GM21390 (cell line): ENCODE data around the gene KATNIP.

Experiments used
- ATAC-seq: cut with Tn5 transposase; IDR thresholded peaks from one replicate; pipeline ENCODE4 v1.9.1; 2021; ENCODE audit not compliant: unreplicated experiment

KATNIP gene

DNA sequence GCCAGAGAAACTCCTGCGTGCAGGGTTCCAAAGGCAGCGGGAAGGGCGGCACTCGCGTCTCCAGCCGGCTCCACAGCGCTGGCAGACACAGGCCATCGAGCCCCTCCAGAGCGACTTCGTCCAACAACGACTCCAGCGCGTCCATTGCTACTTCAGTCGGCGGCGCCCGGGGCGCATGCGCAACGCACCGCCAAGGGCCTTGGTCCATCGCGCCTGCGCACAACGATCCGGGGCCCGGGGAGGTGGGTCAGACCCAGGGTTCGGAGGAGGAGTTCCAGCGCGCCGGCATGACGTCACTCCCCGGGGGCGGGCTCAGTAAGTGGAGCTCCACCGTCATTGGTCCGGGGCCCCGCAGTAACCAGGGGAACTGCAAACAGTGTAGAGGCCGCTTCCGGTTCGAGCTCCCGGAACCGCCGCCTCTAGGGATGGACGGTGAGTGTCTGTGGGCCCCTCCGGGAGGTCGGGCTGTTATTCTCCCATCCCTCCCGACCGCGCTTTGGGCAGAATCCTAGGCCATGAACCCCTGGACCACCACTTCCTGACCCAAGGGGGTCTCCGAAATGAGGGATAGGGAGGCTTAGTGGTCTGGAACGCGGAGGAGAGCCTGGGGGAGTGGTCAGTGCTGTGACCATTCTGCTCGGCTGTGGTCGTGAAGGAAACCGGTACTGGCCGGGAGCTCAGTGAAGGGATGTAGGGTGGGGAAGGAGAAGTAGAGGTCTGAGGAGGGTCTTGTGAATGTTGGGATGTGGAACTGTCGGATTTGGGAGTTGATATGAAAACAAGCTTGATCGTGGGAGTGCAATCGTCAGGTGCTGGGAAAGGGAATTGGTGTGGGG is at the start of gene KATNIP, which contains the start of gene GTF3C1:
Gene KATNIP (plus strand): TSS at position 399 of the 836 bp plus-strand sequence. CDS start 27 bp downstream, at position 426.
Gene GTF3C1 (minus strand): TSS at position 168 of the 836 bp plus-strand sequence. CDS start 23 bp downstream, at position 145.
- peak; percentile 97 for ATAC-seq

DNA sequence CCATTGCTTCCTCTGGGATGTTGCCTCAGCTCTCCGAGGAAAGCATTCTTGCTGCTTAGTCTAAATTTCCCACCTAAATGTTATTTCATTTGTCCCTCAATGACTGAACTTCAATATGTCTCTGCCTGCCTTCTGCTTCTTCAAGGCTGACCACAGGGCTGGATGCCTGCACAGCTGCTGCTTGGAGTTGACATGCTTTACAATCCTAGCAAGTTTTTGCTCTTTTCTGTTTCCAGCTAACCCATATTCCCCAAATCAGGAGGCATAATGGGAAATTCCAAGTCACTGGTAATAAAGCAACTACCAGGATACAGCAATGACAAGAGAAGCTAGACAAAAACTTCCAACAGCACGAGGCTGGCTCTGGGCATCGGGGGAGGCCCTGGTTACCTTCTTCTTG is 49.1 kb upstream of the KATNIP start:
- ATAC-seq, result no peak

DNA sequence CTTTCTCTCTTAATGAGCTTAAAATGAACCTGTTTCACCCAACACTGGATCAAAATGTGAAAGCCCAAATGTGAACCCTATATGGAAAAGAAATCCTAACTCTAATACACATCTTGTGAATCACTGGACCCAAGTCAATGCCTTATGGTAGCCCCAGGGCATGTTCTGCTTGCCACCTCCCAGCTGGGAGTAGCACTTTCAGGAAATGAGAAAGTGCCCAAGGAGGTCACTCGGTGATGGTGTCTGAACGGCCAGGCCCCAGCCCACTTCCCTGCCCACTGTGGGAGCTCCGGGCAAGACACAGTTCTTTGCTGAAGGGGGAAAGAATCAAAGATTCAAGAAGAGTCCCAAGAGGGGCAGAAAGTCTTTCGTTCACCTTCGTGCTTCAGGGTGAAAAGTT is 46.3 kb upstream of the KATNIP start:
- ATAC-seq, result no peak

DNA sequence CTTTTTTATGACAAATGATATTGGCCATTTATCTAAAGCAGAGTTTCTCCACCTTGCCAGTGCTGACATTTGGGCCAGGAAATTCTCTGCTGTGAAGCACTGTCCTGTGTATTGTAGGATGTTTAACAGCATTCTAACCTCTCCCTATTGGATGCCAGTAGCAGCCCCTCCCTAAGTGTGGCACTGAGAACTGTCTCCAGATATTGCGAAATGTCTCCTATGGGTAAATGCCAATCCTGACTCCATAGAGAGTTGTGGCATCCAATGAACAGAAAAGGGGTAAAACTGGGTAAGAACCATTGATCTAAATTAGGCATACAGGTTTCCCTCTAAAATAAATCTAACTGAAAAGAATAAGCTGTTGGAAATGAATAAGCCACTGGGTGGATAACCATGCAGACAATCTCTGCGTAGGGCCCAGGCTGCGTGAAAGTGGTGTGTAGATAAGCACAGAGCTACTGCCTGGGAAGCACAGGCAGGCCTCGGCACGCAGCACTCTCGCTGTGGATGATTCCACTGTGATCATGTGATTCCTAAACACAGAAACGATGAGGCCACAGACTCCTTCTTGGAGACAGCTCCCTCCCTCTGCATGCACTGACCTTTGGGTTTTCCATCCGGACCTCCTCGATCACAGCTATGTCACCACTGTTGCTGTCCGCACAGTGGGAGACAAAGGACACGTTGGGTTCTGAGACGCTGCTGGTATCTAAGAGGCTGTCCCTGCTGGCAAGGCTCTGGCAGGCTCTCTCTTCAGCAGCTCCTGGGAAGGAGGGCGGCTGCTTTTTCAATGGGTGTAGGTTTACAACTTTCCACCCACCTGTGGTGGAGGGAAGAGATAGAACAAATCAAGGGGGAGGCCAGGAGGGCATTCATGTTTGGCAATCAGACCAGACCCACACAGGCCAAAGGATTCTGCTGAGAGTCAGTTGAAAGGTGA is 44.4 kb upstream of the KATNIP start:
- ATAC-seq, result no peak

DNA sequence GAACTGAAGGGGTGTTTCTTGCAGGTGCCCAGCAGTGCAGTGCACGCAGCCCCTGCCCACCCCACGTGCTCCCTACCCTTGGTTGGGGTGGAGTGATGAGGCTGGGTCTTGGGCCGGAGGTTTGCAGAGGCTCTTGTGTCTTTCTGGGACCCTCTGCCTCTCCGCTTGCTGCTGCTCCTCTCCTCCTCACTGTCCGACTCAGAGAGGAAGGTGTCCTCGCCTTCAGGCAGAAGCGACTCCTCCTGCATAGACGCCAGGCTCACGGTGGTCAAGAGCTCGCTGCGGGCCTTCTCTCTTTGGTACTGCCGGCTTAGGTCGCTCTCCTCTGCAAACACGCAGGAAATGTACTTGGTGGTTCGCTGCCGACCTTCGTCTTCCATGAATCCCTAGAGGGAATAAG is 43.2 kb upstream of the KATNIP start:
- ATAC-seq, result no peak

DNA sequence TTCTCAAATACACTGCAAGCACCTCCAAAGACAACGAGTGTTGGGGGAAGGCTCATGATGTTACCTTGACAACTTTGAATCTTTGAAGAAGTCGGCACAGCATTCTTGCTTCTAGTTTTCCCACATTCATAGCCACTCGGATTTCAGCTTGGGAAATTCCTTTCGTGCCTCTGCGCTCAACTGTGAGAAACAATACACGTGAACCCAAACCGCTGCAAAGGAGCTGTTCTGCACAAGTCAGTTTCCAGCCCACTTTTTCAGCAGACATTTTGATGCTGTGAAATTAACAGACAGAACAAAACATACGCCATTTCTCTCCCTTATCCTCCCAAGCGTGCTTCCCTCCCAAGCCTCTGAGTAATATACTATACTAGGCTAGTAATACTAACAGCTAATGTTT is 41.5 kb upstream of the KATNIP start:
- ATAC-seq, result no peak

DNA sequence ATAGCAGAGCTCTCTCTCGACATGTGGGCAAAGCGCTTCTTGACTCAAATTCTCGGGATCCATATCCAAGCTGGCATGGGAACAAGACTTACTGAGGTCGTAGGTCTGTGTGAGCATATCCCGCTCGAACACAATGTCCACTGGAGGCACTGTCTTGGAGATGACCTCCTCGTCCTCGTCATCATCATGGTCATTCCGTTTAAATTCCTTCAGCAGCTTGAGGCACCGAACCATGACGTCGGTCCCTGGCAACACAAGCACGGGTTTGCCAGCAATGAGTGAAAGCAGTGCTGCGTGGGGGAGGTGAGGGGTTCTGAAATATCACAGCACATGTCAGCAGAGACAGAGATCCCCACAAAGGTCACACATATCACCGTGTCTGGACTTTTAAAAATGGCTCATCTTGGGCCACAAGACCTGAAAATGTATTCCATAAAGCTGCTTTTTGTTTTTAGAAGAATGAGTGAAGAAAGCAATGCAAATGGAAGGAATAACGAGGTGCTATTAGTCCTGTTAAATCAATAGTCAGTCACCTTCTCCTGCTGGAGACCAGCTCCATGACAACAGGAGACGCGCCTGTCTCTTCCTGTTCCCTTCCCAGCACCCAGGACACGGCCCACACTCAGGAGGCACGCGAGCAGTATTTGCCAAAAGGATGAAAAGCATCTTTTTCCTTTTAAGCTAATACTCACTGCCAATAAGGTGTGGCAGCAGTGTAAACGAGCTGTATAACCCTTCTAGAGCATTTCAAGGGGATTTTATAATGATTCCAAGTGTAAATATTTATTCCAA is 38.1 kb upstream of the KATNIP start:
- ATAC-seq, result no peak

DNA sequence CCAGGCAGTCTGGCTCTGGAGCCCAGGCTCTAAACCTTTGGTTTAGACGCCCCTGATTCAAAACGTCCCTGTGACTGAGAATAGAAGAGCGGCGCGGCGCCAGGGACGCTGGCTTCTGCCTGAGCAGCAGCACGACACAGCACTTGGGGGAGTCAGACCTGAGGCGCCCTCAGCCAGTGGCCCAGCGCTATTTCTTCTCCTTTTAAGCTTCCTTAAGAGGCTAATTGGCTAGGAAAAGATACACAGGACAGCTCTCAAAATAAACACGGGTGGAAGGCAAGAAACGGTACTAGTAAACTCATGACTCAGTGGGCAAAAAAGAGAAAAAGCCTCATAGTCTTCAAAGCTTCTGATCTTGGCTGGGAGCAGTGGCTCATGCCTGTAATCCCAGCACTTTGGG is 35.1 kb upstream of the KATNIP start:
- ATAC-seq, result no peak

DNA sequence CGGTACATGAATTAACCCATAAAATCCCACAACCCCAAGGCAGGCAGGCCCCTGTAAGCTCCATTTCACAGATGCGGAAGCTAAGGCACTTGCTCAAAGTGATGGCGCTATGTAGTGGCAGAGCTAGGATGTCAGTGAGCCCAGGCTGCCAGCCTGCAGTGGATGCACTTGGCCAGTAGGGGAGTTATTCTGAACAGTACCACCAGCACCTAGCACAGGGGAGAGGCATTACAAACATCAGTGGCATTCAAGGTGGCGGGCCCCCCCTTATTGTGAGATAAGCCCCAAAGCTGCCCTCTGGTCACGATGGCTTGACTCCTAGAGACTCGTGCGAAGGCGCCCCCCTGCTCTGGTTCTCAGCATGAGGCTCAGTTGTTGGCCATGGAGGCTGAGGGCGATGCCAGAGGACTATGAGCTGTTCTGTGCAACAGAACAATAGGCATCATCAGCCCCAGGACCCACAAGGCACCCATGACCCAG is 34.0 kb upstream of the KATNIP start:
- ATAC-seq, result no peak

DNA sequence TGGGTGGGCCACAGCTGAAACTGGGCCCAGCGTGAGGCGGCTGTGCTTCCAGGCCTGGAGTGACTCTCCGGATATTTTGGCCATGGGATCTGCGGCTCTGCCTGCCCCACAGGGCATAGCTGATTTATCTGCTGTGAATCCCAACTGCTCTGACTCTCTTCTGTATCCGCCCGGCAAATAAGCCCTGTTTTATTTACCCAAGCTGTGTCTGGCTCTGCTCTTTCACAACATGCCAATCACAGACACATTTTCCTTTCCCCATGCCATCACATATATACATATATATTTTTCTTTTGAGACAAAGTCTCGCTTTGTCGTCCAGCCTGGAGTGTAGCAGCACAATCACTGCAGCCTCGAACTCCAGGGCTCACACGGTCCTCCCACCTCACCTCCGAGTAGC is 33.6 kb upstream of the KATNIP start:
- no peak for ATAC-seq

DNA sequence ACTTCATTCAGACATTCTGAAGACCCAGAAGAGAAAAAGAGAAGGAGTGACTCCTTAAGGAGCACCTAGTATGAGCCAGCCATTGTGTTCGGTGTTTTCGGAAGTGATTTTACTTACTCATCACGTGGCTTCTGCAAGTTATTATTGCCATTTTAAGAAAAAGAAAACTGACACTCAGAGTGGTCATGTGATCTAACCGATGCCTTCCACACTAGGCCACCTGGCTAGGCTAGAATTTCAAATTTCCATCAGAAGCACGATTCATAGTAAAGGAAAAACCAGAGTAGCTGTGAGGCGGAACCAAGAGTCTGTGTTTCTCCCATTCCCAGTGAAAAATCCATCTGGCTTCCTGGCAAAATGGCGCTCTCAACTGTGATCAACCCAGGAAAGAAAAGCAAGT is 32.3 kb upstream of the KATNIP start:
- ATAC-seq, result no peak

DNA sequence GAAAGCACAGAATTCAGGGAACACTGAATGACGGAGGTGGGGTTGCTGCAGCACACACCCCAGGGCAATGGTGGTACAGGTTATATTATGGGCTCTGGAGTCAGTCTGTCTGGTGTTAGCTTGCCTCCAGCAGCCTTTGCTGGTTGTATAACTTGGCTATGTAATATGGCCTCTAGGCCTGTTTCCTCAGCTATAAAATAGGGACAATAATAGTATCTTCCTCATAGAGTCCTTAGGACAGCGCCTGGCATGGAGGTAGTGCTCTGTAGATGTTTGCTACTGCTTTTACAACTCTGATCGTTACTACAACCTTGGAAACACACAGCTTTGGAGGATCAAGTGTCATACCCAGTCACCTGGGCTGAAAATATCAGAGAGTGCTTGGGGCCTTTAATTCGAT is 31.7 kb upstream of the KATNIP start:
- no peak for ATAC-seq

DNA sequence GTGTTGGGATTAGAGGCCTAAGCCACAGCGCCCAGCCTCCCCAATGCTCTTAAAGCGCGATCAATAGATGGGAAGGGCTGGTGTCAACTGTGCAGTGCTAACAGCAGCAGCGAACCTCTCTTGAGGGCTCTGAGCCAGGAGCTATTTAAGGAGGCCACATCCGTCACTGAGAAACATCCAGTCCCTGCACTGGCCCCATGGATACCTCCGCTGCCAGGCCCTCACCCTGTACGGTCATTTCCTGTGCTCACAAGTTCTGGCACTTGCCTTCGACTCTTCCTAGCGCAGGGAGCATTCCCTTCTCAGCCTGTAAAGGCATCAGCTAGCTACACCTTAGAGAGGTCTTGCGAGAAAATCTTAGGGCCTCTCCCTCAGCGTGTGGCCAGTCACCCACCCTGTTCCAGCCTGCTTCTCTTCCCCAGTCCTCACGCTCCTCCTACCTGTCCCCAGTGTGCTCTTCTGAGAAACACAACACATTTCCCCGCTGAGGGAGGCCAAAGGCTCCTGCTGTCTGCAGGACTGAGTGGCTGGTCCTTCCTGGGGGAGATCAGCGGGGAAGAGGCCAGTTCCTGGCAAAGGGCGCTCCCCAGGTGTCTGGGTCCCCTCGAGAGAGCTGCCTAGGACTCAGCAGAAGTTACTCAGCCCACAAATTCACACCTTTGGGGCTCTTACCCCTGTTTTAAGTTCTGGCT is 28.8 kb upstream of the KATNIP start:
- no peak for ATAC-seq

DNA sequence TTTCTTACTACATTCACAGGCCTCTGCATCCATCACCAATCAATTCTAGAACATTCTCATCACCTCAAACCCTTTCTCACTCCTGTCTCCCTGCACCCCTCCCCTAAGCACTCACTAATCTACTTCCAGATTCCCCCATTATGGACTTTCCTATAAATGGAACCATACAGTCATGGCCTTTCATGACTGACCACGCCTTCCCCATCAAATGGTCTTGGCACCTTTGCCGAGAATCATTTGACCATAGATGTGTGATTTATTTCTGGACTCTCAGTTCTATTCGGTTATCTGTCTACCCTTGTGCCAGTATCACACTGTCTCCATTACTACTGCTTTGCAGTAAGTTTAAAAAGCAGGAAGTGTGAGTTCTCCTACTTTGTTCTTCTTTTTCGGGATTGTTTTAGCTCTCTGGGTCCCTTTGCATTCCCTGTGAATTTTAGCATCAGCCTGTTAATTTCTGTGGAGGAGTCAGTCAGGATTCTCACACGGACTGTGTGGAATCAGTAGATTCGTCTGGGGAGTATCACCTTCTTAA is 27.7 kb upstream of the KATNIP start:
- ATAC-seq, result no peak

DNA sequence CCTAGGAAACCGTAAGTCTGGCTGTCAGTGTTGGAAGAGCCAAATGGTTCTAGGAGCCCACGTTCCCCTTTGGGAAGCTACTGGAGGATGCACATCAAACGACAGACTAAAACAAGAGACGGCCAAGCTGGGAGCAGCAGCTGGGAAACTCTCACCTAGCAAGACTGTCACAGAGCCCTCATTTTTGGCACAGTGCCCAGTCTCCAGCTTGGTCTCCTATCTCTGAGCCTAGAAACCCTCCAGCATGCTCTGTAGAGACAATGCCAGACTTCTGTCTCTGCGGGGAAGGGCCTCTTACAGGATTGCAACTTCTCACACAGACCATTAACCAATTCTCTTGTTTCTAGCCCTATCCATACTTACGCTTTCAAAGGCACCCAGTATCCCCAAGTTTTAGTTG is 23.8 kb upstream of the KATNIP start:
- no peak for ATAC-seq

DNA sequence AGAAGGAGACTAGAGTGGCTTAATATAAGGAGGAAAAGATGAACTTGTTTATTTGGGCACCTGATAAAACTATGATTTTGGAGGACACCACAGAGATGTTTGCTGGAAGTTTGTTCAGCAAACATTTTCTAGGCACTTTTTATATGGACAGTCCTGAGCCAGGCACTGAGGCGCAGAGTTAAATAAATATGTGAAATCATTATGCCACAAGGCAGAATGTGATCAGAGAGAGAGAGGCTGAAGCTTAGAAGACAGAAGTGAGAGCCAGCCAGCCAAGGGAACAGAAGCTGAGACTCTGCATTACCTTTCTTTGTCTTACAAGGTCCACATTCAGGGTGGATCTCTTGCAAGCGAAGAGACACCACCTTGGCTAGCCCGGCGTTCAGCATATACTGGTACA is 21.6 kb upstream of the KATNIP start:
- ATAC-seq, result no peak

DNA sequence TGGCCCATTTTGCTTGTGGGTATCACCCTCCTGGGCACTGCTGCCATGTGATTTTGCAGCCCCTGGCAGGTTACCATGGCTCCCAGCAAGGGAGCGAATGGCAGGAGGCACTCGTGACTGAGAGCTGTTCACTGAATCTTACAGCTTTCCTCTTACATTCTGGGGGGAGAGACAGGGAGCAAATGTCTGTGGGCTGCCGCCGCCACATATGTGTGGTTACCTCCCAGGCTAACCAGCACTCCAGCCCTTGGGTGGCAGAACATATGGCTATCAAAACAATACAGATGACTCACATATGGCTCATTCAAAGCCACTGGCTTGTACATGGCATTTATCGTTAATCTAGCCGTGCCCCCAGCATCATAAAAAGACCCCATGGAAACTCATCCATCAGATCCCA is 20.0 kb upstream of the KATNIP start:
- ATAC-seq, result no peak

DNA sequence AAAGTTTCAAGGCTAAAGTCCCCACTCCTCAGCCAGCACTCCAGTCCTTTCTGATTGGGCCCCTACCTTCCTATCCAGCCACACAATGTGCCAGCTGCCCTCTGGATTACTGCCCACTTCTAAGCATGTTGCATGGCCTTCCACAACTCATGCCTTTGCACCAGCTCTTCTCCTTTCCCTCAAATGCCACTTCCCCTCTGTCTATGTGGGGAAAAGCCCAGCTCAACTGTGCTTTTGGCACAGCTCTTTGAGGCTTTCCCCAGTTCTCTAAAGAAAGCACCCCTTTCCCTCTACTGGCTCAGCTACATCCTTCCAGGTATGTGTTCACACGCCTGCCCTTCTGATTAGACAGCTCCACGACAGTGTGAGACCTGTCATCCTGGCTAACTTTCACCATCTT is 18.8 kb upstream of the KATNIP start:
- ATAC-seq, result no peak

DNA sequence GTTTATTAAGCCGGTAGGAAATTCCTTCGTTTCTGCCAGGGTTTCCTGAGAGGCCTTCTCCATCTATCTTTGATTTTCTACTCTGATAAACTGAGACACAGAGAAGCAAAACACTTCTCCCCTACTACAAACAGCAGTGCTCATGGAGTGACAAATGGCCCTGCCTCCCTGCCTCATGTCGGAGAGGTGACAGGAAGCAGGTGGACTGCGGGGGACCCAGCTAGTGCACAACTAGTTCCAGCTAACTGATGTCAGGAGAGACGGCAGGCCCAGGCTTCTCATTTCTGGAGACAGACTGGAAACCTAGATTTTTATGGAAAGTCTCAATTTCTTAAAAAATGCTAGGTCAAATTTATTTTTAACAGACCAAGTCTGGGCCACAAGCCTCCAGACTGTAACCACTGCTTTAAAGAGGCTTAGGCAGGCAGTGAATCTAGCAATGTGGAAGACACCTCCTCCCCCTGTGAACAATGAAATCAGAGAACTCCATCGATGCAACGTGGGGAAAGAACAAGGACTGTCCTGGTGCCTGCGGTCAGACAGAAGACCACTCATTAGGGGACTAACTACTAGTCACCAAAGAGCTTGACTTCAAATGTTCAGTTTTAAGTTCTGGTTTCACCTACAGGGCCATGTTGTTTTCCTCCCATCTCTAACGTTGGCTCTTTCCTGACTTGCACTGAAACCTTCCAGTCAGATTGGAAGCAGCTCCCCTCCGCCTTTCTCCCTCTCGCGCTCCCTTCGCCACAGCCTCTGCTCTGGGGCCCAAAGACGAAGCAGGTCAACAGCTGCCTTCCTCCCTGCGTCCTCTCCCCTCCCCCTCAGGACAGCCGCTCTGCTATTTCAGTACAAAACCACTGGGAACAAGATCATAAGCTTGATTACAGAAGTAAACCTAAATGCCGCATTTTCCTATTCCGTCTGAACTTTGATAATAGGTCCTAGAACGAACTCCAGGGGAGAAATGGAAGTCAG is 17.8 kb upstream of the KATNIP start:
- no peak for ATAC-seq
